SK-N-SH treated with all-trans-retinoic acid at 6 μM for 48 hours (cell line): Measurements from ENCODE around the gene MINDY2.
A peak's percentile ranks its signal among the peaks of the same experiment; 100 is the strongest.

Experiments
- ATAC-seq: fragments of 200-7000 bp; cut with Tn5 transposase; 3 replicates; pipeline ENCODE4 v1.9.1; 2020; ENCODE audit warnings: mild to moderate bottlenecking, moderate library complexity
- ARNTL ChIP-seq: fragments of 450-650 bp; formaldehyde crosslinking; IDR thresholded peaks from 2 replicates; pipeline ENCODE4 v1.5.0; 2020; ENCODE audit warnings: low read depth, mild to moderate bottlenecking, moderate library complexity, borderline replicate concordance
- BACH2 ChIP-seq: fragments of 250-450 bp; sonication (Bioruptor Pico); IDR thresholded peaks from 2 replicates; pipeline ENCODE4 v1.9.0; 2021; ENCODE audit warnings: mild to moderate bottlenecking, borderline replicate concordance
- CSDC2 ChIP-seq: fragments of 250-450 bp; sonication (Bioruptor Pico); IDR thresholded peaks from 2 replicates; pipeline ENCODE4 v1.5.0; 2020; ENCODE audit warnings: mild to moderate bottlenecking, moderate library complexity
- ESRRG ChIP-seq: fragments of 250-450 bp; sonication (Bioruptor Pico); IDR thresholded peaks from 2 replicates; pipeline ENCODE4 v1.6.1; 2021; ENCODE audit warnings: mild to moderate bottlenecking
- ISL1 ChIP-seq: fragments of 250-450 bp; sonication (Bioruptor Pico); IDR thresholded peaks from 2 replicates; pipeline ENCODE4 v2.1.2; 2022; ENCODE audit warnings: mild to moderate bottlenecking, moderate library complexity
- OSR1 ChIP-seq: fragments of 250-450 bp; sonication (Bioruptor Pico); IDR thresholded peaks from 2 replicates; pipeline ENCODE4 v1.8.0; 2022; ENCODE audit warnings: moderate library complexity, mild to moderate bottlenecking, inconsistent platforms
- PPARA ChIP-seq: fragments of 250-450 bp; sonication (Bioruptor Pico); IDR thresholded peaks from 2 replicates; pipeline ENCODE4 v1.5.0; 2020; ENCODE audit warnings: mild to moderate bottlenecking, borderline replicate concordance
- RARB ChIP-seq: fragments of 250-450 bp; sonication (Bioruptor Pico); IDR thresholded peaks from 2 replicates; pipeline ENCODE4 v1.8.0; 2021; ENCODE audit warnings: mild to moderate bottlenecking, moderate library complexity
- SNAI2 ChIP-seq: fragments of 250-450 bp; sonication (Bioruptor Pico); IDR thresholded peaks from 2 replicates; pipeline ENCODE4 v1.5.0; 2020; ENCODE audit warnings: mild to moderate bottlenecking, moderate library complexity
- TCF4 ChIP-seq: fragments of 250-450 bp; sonication (Bioruptor Pico); IDR thresholded peaks from 2 replicates; pipeline ENCODE4 v1.8.0; 2021; ENCODE audit warnings: mild to moderate bottlenecking, moderate library complexity, borderline replicate concordance
- TOX ChIP-seq: fragments of 250-450 bp; sonication (Bioruptor Pico); IDR thresholded peaks from 2 replicates; pipeline ENCODE4 v1.8.0; 2021; ENCODE audit warnings: mild to moderate bottlenecking, moderate library complexity, borderline replicate concordance
- ZC3H10 ChIP-seq: fragments of 250-450 bp; sonication (Bioruptor Pico); IDR thresholded peaks from 2 replicates; pipeline ENCODE4 v1.5.1; 2021; ENCODE audit warnings: mild to moderate bottlenecking, moderate library complexity
- ZFP3 ChIP-seq: fragments of 250-450 bp; sonication (Bioruptor Pico); IDR thresholded peaks from 2 replicates; pipeline ENCODE4 v1.5.0; 2020; ENCODE audit warnings: mild to moderate bottlenecking, moderate library complexity
- ZFP30 ChIP-seq: fragments of 450-650 bp; formaldehyde crosslinking; IDR thresholded peaks from 2 replicates; pipeline ENCODE4 v1.5.0; 2022; ENCODE audit warnings: mild to moderate bottlenecking, moderate library complexity
- ZNF565 ChIP-seq: fragments of 450-650 bp; formaldehyde crosslinking; conservative IDR thresholded peaks from 2 replicates; pipeline ENCODE4 v1.5.0; 2020; ENCODE audit warnings: low read depth, mild to moderate bottlenecking, moderate library complexity
- ZNF70 ChIP-seq: fragments of 450-650 bp; formaldehyde crosslinking; IDR thresholded peaks from 2 replicates; pipeline ENCODE4 v1.5.0; 2020; ENCODE audit warnings: mild to moderate bottlenecking, moderate library complexity
- ZNF8 ChIP-seq: fragments of 450-650 bp; formaldehyde crosslinking; IDR thresholded peaks from 2 replicates; pipeline ENCODE4 v1.5.0; 2020; ENCODE audit warnings: mild to moderate bottlenecking, moderate library complexity
- TF ChIP-seq, protein P1 (sequence below): fragments of 250-450 bp; sonication (Bioruptor Pico); IDR thresholded peaks from 2 replicates; pipeline ENCODE4 v1.5.1; 2021; ENCODE audit warnings: mild to moderate bottlenecking, moderate library complexity
- TF ChIP-seq, protein P2 (sequence below): fragments of 250-450 bp; sonication (Bioruptor Pico); IDR thresholded peaks from 2 replicates; pipeline ENCODE4 v1.8.0; 2020; ENCODE audit warnings: mild to moderate bottlenecking, moderate library complexity, borderline replicate concordance
- TF ChIP-seq, protein P3 (sequence below): fragments of 250-450 bp; sonication (Bioruptor Pico); IDR thresholded peaks from 2 replicates; pipeline ENCODE4 v1.8.0; 2021; ENCODE audit warnings: low read depth, mild to moderate bottlenecking, moderate library complexity, borderline replicate concordance
- TF ChIP-seq, protein P4 (sequence below): fragments of 250-450 bp; sonication (Bioruptor Pico); IDR thresholded peaks from 2 replicates; pipeline ENCODE4 v1.5.1; 2020; ENCODE audit warnings: low read depth, mild to moderate bottlenecking, moderate library complexity

MINDY2 gene

DNA sequence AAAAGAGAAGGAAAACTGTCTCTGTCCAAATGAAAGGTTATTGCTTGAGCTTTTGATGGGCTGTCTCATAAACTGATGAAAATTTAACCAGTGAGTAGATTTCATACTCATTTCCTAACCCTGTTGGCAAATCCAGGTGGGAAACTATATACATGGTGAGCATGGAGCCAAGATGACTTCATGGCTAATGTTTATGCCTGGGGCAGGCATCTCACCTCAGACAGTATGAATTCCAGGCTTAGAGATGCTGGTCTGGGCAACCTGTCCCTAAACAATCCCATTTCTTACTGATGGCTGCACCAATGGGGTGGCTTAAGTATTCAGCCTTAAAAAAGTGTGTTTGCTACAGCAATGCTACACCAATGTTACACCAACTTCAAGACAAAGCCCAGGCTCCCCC is 104.2 kb downstream of the MINDY2 start:
- ATAC-seq, result peak; percentile 15; the same call in 2 of the 3 replicates
- no peak for TF ChIP-seq ZNF70 (CRISPR knock-in tag)
- TF ChIP-seq RARB (CRISPR knock-in tag), result no peak

DNA sequence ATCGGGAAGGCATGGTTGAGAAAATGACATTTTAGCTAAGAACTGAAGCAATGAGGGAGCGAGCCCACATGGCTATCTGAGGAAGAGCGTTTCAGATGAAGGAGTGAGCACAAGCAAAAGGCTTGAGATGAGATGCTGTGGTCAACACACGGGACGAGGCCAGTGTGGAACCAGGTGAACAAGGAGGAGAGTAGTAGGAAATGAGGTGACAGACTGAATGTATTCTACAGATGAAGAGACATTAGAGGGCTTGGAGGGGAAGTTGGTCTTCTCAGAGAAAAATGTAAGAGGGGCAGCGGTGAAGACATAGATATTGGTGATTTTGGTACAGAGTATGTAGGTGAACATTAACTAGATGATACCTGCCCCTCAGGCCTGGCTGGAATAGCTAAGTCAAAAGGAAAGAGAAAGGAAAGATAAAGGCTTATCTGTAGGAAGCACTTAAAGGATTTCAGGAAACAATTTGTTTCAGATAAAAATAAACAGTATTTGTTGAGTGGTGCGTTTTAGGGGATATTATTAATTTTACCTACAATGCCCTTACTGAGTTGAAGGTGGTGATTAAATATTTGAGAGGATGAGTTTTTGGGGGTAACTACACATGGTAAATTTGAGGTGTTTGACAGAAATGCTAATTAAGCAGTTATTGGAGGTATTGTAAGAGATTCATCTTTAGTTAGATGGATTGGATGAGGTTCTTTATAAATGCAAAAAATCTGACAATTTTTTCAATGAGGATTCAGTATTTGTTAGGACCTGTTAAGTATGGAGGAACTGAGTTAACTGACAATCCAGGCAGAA is 105.4 kb downstream of the MINDY2 start:
- no peak for ATAC-seq
- TF ChIP-seq SNAI2 (CRISPR knock-in tag) (no peak), ZNF565 (CRISPR knock-in tag) (no peak), ZC3H10 (no peak), ZFP3 (no peak), ARNTL (no peak), TOX (CRISPR knock-in tag) (no peak), PPARA (CRISPR knock-in tag) (no peak), ZNF70 (CRISPR knock-in tag) (no peak), OSR1 (CRISPR knock-in tag) (no peak), RARB (CRISPR knock-in tag) (no peak), CSDC2 (CRISPR knock-in tag) (no peak), ZNF8 (CRISPR knock-in tag) (no peak)
- TF ChIP-seq, protein P1, sequence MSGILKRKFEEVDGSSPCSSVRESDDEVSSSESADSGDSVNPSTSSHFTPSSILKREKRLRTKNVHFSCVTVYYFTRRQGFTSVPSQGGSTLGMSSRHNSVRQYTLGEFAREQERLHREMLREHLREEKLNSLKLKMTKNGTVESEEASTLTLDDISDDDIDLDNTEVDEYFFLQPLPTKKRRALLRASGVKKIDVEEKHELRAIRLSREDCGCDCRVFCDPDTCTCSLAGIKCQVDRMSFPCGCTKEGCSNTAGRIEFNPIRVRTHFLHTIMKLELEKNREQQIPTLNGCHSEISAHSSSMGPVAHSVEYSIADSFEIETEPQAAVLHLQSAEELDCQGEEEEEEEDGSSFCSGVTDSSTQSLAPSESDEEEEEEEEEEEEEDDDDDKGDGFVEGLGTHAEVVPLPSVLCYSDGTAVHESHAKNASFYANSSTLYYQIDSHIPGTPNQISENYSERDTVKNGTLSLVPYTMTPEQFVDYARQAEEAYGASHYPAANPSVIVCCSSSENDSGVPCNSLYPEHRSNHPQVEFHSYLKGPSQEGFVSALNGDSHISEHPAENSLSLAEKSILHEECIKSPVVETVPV, result no peak
- TF ChIP-seq, protein P2, sequence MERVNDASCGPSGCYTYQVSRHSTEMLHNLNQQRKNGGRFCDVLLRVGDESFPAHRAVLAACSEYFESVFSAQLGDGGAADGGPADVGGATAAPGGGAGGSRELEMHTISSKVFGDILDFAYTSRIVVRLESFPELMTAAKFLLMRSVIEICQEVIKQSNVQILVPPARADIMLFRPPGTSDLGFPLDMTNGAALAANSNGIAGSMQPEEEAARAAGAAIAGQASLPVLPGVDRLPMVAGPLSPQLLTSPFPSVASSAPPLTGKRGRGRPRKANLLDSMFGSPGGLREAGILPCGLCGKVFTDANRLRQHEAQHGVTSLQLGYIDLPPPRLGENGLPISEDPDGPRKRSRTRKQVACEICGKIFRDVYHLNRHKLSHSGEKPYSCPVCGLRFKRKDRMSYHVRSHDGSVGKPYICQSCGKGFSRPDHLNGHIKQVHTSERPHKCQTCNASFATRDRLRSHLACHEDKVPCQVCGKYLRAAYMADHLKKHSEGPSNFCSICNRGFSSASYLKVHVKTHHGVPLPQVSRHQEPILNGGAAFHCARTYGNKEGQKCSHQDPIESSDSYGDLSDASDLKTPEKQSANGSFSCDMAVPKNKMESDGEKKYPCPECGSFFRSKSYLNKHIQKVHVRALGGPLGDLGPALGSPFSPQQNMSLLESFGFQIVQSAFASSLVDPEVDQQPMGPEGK (CRISPR knock-in tag), result no peak

DNA sequence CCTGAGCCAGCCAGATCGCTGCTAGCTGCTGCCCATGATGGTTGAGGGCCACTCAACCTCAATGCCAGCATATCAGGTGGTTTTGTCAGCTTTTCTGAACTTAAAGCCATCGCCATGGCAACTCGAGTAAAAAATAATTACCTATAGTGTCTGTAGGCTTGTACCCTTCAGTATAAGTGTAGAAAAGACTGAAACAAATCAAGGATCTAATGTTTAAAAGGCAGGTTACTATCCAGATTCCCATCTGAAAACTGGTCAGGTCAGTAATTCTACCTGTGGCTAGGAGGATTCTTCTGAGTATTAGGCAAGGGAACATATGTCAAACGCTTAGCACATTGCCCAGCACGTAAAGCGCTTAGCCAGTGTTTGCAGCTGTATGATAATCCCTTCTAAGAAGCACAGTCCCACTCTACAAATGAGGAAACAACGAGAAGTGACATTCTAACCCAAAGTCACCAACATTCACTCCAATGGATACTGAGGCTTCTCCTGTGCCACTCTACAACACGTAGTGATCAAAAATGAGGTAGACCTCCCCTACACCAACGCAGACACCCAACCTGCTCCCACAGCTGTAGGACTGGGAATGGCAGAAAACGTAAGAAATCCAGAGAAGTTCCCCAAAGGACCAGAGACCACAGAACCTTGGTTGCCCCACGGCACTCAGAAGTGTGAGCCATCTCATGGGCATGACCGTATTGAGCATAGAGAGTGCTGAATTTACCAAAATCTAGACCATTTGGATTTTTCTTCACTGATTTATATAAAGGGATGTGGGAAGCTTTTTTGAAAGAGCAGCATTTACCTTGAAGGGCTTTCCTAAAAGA is 107.1 kb downstream of the MINDY2 start:
- no peak for ATAC-seq
- no peak for TF ChIP-seq SNAI2 (CRISPR knock-in tag)
- no peak for TF ChIP-seq ISL1 (CRISPR knock-in tag)
- TF ChIP-seq ZC3H10, result no peak
- TF ChIP-seq, protein P3, sequence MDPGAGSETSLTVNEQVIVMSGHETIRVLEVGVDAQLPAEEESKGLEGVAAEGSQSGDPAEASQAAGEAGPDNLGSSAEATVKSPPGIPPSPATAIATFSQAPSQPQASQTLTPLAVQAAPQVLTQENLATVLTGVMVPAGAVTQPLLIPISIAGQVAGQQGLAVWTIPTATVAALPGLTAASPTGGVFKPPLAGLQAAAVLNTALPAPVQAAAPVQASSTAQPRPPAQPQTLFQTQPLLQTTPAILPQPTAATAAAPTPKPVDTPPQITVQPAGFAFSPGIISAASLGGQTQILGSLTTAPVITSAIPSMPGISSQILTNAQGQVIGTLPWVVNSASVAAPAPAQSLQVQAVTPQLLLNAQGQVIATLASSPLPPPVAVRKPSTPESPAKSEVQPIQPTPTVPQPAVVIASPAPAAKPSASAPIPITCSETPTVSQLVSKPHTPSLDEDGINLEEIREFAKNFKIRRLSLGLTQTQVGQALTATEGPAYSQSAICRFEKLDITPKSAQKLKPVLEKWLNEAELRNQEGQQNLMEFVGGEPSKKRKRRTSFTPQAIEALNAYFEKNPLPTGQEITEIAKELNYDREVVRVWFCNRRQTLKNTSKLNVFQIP (CRISPR knock-in tag), result no peak

DNA sequence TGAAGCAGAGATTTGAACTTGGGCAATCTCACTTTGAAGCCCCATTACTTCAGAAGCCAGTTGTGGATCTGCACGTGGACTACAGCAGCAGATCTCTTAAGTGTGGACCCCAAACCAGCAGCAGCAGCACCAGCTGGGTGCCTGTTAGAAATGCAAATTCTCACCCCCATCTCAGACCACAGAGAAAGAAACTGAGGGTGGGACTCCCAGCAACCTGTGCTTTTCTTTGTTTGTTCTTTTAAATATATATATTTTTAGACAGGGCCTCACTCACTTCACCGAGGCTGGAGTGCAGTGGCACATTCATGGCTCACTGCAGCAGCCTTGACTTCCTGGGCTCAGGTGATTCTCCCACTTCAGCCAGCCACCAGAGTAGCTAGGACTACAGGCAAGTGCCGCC is 109.2 kb downstream of the MINDY2 start:
- no peak for TF ChIP-seq ESRRG (CRISPR knock-in tag)
- TF ChIP-seq ZFP30 (CRISPR knock-in tag), result no peak
- no peak for TF ChIP-seq TCF4 (CRISPR knock-in tag)
- TF ChIP-seq TOX (CRISPR knock-in tag), result no peak
- TF ChIP-seq, protein P1, result no peak
- TF ChIP-seq ZNF565 (CRISPR knock-in tag), result no peak
- TF ChIP-seq, protein P4, sequence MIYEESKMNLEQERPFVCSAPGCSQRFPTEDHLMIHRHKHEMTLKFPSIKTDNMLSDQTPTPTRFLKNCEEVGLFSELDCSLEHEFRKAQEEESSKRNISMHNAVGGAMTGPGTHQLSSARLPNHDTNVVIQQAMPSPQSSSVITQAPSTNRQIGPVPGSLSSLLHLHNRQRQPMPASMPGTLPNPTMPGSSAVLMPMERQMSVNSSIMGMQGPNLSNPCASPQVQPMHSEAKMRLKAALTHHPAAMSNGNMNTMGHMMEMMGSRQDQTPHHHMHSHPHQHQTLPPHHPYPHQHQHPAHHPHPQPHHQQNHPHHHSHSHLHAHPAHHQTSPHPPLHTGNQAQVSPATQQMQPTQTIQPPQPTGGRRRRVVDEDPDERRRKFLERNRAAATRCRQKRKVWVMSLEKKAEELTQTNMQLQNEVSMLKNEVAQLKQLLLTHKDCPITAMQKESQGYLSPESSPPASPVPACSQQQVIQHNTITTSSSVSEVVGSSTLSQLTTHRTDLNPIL (CRISPR knock-in tag), result no peak
- no peak for TF ChIP-seq PPARA (CRISPR knock-in tag)
- no peak for TF ChIP-seq BACH2 (CRISPR knock-in tag)
- no peak for TF ChIP-seq ZNF70 (CRISPR knock-in tag)
- TF ChIP-seq SNAI2 (CRISPR knock-in tag), result no peak
- no peak for TF ChIP-seq ARNTL
- TF ChIP-seq ZC3H10, result no peak
- TF ChIP-seq ISL1 (CRISPR knock-in tag), result no peak
- TF ChIP-seq, protein P2 (CRISPR knock-in tag), result no peak
- TF ChIP-seq, protein P3 (CRISPR knock-in tag), result no peak
- TF ChIP-seq, all 23 proteins: peak for 0
- ATAC-seq, result no peak
